ENCODE measurements around the gene SMCO2. TPM values are rescaled to one million over a fixed set of nuclear protein-coding genes. Genes with fewer than 3 reads are reported as not detected.

Gene SMCO2
- total and polyA plus RNA-seq, 2 of the 13 experiments (the other 11 are each of a cell fraction or from before 2014, with no cell fraction given): 0.15 TPM; not detected in 1

DNA sequence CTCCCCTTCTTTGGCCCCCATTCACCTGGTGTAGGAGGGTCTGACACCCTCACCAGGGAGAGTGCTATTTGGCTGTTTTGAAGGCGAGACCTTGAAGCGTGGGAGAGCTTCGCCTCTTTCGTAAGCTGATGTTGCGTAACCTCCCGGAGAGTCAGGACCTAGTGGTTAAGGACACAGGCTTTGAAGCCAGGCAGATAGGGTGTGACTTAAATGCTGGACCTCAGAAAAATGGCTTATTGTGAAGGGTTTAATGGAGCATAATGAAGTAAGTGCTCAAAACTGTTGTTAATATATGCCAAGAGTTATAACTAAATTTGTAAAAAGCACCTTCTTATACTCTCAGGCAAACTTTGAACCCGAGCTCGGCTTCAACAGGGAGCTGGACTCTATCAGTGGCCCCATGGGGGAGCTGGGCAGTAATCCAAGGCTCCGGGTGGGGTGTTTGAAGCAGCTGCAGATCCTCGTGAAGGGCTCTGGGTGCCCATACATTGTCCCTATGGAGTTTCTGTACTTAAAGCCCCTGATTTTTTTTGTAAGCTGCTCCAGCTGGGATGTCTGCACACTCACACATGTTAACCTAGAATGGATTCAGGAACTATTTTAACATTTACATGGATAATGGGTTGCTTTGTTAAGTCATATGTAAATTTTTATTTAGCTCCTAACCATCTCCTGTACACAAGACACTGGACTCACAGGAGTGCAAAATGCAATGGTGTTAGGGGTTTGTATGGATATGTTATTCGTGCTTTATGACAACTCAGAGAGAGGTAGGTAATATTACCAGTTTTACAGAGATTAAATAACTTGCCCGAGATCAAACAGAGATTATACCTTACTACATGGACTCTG lies 103.5 kb downstream of the SMCO2 start (continued):
- no peak; the same call in 1 of the 2 replicates for TF ChIP-seq CTCF (CRISPR knock-in tag; IDR thresholded peaks at IDR 0.05)
- TF ChIP-seq REL (CRISPR knock-in tag; conservative IDR thresholded peaks at IDR 0.05): no peak
- TF ChIP-seq ZNF749 (CRISPR knock-in tag; IDR thresholded peaks at IDR 0.05; ENCODE audit: borderline replicate concordance): peak; percentile 75; the same call in 1 of the 2 replicates
- TF ChIP-seq ZNF232 (CRISPR knock-in tag; IDR thresholded peaks at IDR 0.05; ENCODE audit: borderline replicate concordance): no peak
- TF ChIP-seq, protein P1, sequence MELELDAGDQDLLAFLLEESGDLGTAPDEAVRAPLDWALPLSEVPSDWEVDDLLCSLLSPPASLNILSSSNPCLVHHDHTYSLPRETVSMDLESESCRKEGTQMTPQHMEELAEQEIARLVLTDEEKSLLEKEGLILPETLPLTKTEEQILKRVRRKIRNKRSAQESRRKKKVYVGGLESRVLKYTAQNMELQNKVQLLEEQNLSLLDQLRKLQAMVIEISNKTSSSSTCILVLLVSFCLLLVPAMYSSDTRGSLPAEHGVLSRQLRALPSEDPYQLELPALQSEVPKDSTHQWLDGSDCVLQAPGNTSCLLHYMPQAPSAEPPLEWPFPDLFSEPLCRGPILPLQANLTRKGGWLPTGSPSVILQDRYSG (CRISPR knock-in tag; IDR thresholded peaks at IDR 0.05): no peak
- TF ChIP-seq RFX1 (IDR thresholded peaks at IDR 0.05): no peak
- no peak for TF ChIP-seq MXI1 (IDR thresholded peaks at IDR 0.05; ENCODE audit: borderline replicate concordance, low read depth, low read length)
- TF ChIP-seq MAFF (IDR thresholded peaks at IDR 0.05; ENCODE audit: low read depth, low read length): no peak
- no peak for TF ChIP-seq WIZ (CRISPR knock-in tag; IDR thresholded peaks at IDR 0.05)
- TF ChIP-seq MAFG (CRISPR knock-in tag; IDR thresholded peaks at IDR 0.05): no peak
- no peak for TF ChIP-seq SYNCRIP (IDR thresholded peaks at IDR 0.05; ENCODE audit: insufficient read depth, low read depth, low read length)
- TF ChIP-seq, protein P2, sequence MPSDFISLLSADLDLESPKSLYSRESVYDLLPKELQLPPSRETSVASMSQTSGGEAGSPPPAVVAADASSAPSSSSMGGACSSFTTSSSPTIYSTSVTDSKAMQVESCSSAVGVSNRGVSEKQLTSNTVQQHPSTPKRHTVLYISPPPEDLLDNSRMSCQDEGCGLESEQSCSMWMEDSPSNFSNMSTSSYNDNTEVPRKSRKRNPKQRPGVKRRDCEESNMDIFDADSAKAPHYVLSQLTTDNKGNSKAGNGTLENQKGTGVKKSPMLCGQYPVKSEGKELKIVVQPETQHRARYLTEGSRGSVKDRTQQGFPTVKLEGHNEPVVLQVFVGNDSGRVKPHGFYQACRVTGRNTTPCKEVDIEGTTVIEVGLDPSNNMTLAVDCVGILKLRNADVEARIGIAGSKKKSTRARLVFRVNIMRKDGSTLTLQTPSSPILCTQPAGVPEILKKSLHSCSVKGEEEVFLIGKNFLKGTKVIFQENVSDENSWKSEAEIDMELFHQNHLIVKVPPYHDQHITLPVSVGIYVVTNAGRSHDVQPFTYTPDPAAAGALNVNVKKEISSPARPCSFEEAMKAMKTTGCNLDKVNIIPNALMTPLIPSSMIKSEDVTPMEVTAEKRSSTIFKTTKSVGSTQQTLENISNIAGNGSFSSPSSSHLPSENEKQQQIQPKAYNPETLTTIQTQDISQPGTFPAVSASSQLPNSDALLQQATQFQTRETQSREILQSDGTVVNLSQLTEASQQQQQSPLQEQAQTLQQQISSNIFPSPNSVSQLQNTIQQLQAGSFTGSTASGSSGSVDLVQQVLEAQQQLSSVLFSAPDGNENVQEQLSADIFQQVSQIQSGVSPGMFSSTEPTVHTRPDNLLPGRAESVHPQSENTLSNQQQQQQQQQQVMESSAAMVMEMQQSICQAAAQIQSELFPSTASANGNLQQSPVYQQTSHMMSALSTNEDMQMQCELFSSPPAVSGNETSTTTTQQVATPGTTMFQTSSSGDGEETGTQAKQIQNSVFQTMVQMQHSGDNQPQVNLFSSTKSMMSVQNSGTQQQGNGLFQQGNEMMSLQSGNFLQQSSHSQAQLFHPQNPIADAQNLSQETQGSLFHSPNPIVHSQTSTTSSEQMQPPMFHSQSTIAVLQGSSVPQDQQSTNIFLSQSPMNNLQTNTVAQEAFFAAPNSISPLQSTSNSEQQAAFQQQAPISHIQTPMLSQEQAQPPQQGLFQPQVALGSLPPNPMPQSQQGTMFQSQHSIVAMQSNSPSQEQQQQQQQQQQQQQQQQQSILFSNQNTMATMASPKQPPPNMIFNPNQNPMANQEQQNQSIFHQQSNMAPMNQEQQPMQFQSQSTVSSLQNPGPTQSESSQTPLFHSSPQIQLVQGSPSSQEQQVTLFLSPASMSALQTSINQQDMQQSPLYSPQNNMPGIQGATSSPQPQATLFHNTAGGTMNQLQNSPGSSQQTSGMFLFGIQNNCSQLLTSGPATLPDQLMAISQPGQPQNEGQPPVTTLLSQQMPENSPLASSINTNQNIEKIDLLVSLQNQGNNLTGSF (CRISPR knock-in tag; IDR thresholded peaks at IDR 0.05): no peak
- no peak for TF ChIP-seq CHCHD3 (CRISPR knock-in tag; IDR thresholded peaks at IDR 0.05)
- TF ChIP-seq, protein P3, sequence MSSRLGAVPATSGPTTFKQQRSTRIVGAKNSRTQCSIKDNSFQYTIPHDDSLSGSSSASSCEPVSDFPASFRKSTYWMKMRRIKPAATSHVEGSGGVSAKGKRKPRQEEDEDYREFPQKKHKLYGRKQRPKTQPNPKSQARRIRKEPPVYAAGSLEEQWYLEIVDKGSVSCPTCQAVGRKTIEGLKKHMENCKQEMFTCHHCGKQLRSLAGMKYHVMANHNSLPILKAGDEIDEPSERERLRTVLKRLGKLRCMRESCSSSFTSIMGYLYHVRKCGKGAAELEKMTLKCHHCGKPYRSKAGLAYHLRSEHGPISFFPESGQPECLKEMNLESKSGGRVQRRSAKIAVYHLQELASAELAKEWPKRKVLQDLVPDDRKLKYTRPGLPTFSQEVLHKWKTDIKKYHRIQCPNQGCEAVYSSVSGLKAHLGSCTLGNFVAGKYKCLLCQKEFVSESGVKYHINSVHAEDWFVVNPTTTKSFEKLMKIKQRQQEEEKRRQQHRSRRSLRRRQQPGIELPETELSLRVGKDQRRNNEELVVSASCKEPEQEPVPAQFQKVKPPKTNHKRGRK (CRISPR knock-in tag; IDR thresholded peaks at IDR 0.05): no peak; the same call in 1 of the 2 replicates
- TF ChIP-seq, protein P4, sequence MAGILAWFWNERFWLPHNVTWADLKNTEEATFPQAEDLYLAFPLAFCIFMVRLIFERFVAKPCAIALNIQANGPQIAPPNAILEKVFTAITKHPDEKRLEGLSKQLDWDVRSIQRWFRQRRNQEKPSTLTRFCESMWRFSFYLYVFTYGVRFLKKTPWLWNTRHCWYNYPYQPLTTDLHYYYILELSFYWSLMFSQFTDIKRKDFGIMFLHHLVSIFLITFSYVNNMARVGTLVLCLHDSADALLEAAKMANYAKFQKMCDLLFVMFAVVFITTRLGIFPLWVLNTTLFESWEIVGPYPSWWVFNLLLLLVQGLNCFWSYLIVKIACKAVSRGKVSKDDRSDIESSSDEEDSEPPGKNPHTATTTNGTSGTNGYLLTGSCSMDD (CRISPR knock-in tag; IDR thresholded peaks at IDR 0.05): no peak
- no peak for TF ChIP-seq AGO2 (optimal IDR thresholded peaks at IDR 0.05; ENCODE audit: low read depth, low read length)
- peak; percentile 80; the same call in 1 of the 2 replicates for TF ChIP-seq ARNT2 (CRISPR knock-in tag; IDR thresholded peaks at IDR 0.05; ENCODE audit: low read depth)
- TF ChIP-seq FOSL2 (CRISPR knock-in tag; IDR thresholded peaks at IDR 0.05): peak; percentile 84
- TF ChIP-seq DR1 (CRISPR knock-in tag; IDR thresholded peaks at IDR 0.05): no peak

All from HepG2 (cell line).